Nephron progenitor cell (in vitro differentiated cells): ENCODE data around the gene TMED8.

ENCODE experiments used
- DNase-seq: peaks from one replicate; pipeline ENCODE4 v3.0.0; 2021
- H3K27ac Mint-ChIP-seq: 2 replicates; pipeline ENCODE4 v1.8.0; 2021; ENCODE audit warnings: mild to moderate bottlenecking, moderate library complexity, mixed read lengths
- H3K27me3 Mint-ChIP-seq: 2 replicates; pipeline ENCODE4 v1.8.0; 2021; ENCODE audit warnings: mild to moderate bottlenecking, low read depth, mixed read lengths; ENCODE audit not compliant: poor library complexity
- H3K36me3 Mint-ChIP-seq: 2 replicates; pipeline ENCODE4 v1.8.0; 2021; ENCODE audit warnings: low read depth, mixed read lengths
- H3K4me1 Mint-ChIP-seq: 2 replicates; pipeline ENCODE4 v1.8.0; 2021; ENCODE audit warnings: mixed read lengths
- H3K4me3 Mint-ChIP-seq: 2 replicates; pipeline ENCODE4 v1.8.0; 2021; ENCODE audit warnings: mild to moderate bottlenecking, moderate library complexity, mixed read lengths
- H3K9me3 Mint-ChIP-seq: 2 replicates; pipeline ENCODE4 v1.8.0; 2021; ENCODE audit warnings: mild to moderate bottlenecking, moderate library complexity, mixed read lengths
- CTCF ChIP-seq: fragments of 200-600 bp; sonication (generic); IDR thresholded peaks from 2 replicates; pipeline ENCODE4 v1.5.0; 2021; ENCODE audit warnings: antibody characterized with exemption

The TMED8 gene

GRCh38 chr14:77390188-77390587, 13.3 kb upstream of the TMED8 start:
- H3K36me3 Mint-ChIP-seq, result peaks cover 5% of the 10 kb centered on the region
- no peak for DNase-seq
- no peak for TF ChIP-seq CTCF

DNA sequence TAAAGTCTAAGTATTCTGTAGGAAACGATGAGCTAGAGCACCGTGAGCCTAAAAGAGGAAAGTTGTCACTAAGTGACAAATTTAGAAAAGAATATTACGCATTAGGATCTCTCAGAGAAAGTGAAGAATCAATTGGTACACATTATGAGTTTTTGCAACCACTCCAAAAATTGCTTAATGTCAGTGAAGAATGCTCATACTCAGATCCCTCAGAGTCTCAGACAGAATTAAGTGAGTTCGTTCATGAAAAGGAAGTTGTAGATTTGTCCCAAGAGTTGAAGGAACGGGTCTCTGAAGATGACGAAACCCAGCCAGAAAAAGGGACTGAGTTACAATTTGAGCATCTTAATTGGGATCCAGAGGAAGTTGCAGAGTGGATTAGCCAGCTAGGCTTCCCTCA, 1.8 kb upstream of the TMED8 start:
- DNase-seq, result no peak
- H3K4me1 Mint-ChIP-seq, result peaks cover 26% of the 10 kb centered on the region
- peaks cover 5% of the 10 kb centered on the region for H3K27me3 Mint-ChIP-seq
- peaks cover 22% of the 10 kb centered on the region for H3K36me3 Mint-ChIP-seq
- H3K4me3 Mint-ChIP-seq, result no peak overlapping the region
- no peaks in the 10 kb centered on the region for H3K9me3 Mint-ChIP-seq
- no peak for TF ChIP-seq CTCF
- H3K27ac Mint-ChIP-seq, result no peak overlapping the region

More at GRCh38 chr14:77390188-77390587, 13.3 kb upstream of the TMED8 start:
- Mint-ChIP-seq H3K9me3 (no peaks in the 10 kb centered on the region), H3K27ac (no peak overlapping the region), H3K4me1 (no peaks in the 10 kb centered on the region), H3K4me3 (no peak overlapping the region), H3K27me3 (no peaks in the 10 kb centered on the region)

DNA sequence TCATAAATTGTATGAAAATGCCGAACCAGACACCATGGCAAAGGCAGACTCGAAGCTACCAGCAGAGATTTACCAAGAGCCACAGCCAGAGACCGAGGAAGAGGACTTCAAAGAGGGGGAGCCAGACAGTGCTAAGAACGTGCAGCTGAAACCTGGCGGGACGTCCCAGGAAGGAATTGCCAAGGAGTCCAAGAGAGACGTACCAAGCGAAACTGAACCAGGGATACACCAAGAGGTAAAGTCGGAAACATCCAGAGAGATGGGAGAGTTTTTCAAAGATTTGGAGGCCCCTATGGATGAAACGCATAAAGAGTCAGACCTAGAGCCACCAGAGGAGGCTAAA, 579 bp upstream of the TMED8 start:
- H3K27ac Mint-ChIP-seq, result no peak overlapping the region
- no peaks in the 10 kb centered on the region for H3K27me3 Mint-ChIP-seq
- H3K36me3 Mint-ChIP-seq, result peaks cover 30% of the 10 kb centered on the region
- H3K9me3 Mint-ChIP-seq, result no peaks in the 10 kb centered on the region
- H3K4me3 Mint-ChIP-seq, result no peak overlapping the region
- peaks cover 38% of the 10 kb centered on the region for H3K4me1 Mint-ChIP-seq
- no peak for TF ChIP-seq CTCF
- no peak for DNase-seq

DNA sequence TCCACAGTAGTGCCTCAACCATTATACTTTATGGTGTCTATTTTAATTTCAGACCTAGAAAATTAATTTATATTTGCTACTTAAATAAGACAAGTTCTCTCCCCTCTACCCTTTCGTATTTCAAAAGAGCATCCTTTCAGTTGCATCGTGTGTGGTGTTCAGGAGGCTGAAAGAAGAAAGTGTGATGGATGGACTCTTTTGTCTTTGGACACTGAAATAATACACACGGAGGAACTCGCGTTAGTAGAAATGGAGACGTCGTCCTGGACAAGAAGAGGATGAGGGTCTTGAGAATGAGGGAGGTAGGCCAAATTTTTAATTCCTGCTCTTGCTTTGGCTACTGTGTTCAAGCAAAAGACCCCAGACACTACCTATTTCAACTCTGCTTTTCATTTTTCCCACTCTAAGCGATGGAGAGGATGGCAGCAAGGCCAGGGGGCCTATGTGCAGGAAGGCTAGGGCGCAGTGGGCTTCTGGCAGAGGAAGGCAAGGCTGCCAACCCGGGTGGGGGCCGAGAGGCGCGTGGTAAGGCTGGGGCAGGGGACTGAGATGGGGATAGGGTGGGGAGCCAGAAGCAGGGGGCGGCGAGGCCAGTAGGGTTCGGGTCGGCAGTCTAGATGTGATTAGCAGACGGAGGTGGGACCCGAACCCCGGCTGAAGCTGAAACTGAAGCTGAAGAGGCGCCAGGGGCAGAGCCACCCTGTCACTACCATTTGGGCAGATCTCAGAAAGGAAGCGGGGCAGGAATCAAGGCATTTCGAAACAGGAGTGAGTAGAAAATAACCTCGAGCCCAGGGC, 722 bp downstream of the TMED8 start:
- Mint-ChIP-seq H3K4me3 (peak overlapping the region; percentile 92), H3K4me1 (peaks cover 51% of the 10 kb centered on the region), H3K27ac (peak overlapping the region; percentile 81), H3K9me3 (no peaks in the 10 kb centered on the region), H3K36me3 (peaks cover 32% of the 10 kb centered on the region), H3K27me3 (no peaks in the 10 kb centered on the region)
- DNase-seq, result peak; percentile 25
- no peak for TF ChIP-seq CTCF

DNA sequence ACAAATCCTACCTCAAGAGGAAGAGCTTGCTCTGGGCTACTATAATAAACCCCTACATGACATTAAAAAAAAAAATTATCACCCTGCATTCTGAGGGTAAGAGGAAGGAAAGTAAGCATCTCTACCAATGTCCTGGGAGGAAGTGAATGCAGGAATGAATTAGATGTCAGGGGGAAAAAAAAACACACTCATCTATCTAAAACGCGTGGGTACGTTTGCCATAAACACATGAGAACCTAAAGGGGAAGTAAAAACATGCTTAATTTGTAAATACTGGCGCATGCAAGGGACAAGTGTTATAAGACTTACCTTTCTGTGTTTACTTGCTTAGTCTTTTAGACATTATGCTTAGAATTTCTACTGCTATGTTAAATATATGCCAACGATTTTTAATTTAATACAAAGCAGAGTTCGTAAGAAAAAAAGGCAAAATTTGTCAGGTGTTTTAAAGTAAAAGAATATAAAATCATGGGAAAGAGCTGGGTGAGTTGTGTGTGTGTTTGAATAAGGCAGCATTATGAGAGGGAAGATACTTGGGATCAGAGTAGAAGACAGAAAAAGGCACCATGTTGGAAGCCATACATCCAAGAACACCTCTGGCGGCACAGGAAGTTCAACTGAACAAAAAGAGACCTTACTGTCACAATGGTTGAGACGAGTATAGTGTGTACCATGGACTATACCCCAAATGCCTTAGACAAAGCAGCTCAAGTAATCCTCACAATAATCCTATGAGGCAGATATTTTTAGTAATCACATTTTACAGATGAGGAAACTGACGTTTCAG, 1.5 kb downstream of the TMED8 start:
- Mint-ChIP-seq H3K4me1 (peaks cover 51% of the 10 kb centered on the region), H3K4me3 (peak overlapping the region; percentile 92), H3K9me3 (no peaks in the 10 kb centered on the region), H3K36me3 (peaks cover 26% of the 10 kb centered on the region), H3K27ac (no peak overlapping the region), H3K27me3 (no peaks in the 10 kb centered on the region)
- DNase-seq, result no peak
- TF ChIP-seq CTCF, result no peak
